Neural cell (in vitro differentiated cells): Measurements from ENCODE around the gene FAM111A.

Experiments used
- EP300 ChIP-seq: fragments of 450-650 bp; conservative IDR thresholded peaks from 2 replicates; pipeline ENCODE4 v1.6.1; 2014; ENCODE audit warnings: antibody characterized with exemption, mild to moderate bottlenecking, moderate library complexity; ENCODE audit not compliant: poor library complexity, severe bottlenecking
- EZH2 ChIP-seq: fragments of 200-600, 300-800 bp; shearing (Covaris generic), sonication (generic); IDR thresholded peaks from 2 replicates; pipeline ENCODE4 v1.6.1; 2014; ENCODE audit warnings: antibody characterized with exemption, low read length, borderline replicate concordance, mild to moderate bottlenecking; ENCODE audit not compliant: insufficient read depth, poor library complexity, severe bottlenecking
- MXI1 ChIP-seq: fragments of 450-650 bp; conservative IDR thresholded peaks from 2 replicates; pipeline ENCODE4 v1.6.1; 2014; ENCODE audit warnings: antibody characterized with exemption, mild to moderate bottlenecking; ENCODE audit not compliant: poor library complexity, severe bottlenecking
- POLR2AphosphoS5 ChIP-seq: IDR thresholded peaks from 2 replicates; pipeline ENCODE4 v1.6.1; 2012
- RAD21 ChIP-seq: fragments of 450-650 bp; conservative IDR thresholded peaks from 2 replicates; pipeline ENCODE4 v1.6.1; 2014; ENCODE audit warnings: antibody characterized with exemption, mild to moderate bottlenecking, moderate library complexity
- REST ChIP-seq: IDR thresholded peaks from 2 replicates; pipeline ENCODE4 v1.6.1; 2012; ENCODE audit warnings: borderline replicate concordance
- SMC3 ChIP-seq: fragments of 450-650 bp; conservative IDR thresholded peaks from 2 replicates; pipeline ENCODE4 v1.6.1; 2014; ENCODE audit warnings: antibody characterized with exemption, mild to moderate bottlenecking, moderate library complexity; ENCODE audit not compliant: poor library complexity
- TAF1 ChIP-seq: IDR thresholded peaks from 2 replicates; pipeline ENCODE4 v1.6.1; 2012; ENCODE audit warnings: low read depth
- TF ChIP-seq, protein P1 (sequence below): fragments of 450-650 bp; IDR thresholded peaks from 2 replicates; pipeline ENCODE4 v1.5.1; 2014; ENCODE audit warnings: antibody characterized with exemption, mild to moderate bottlenecking, moderate library complexity; ENCODE audit not compliant: poor library complexity, severe bottlenecking

DNA sequence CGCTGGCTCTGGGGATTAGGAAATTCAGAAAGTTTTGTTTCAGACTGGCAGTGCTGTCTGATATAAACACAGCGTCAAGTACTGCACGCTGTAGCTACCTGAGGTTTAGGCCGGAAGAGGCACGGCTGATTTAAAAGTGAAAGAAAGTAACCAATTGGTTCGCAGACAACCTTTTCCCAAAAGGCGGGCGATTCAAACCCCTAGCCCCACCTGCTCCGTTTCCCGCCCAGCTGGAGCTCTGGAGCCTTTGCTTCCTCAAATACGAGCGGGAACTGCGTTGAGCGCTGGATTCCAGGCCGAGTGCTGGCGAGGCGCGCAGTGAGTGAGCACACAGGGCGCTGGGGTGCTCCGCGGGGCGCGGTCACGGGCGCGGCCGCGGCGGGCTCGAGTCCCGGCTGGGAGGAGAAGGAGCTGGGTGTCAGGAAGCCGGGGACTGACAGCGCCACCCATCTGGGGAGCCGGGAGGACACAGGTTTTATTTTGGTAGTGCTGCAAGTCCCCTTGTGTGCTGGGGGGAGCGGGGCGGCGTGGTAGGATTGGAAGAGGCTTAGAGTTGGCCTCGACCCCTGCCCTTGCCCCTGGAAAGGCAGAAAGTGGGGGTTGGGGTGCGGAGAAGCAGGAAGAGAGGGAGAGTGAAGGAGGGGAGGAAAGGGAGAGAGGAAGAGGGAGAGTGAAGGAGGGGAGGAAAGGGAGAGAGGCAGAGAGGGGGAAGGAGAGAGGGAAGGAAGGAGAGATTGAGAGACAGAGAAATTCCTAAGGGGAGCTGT, 2.1 kb downstream of the FAM111A start:
- TF ChIP-seq, protein P1, sequence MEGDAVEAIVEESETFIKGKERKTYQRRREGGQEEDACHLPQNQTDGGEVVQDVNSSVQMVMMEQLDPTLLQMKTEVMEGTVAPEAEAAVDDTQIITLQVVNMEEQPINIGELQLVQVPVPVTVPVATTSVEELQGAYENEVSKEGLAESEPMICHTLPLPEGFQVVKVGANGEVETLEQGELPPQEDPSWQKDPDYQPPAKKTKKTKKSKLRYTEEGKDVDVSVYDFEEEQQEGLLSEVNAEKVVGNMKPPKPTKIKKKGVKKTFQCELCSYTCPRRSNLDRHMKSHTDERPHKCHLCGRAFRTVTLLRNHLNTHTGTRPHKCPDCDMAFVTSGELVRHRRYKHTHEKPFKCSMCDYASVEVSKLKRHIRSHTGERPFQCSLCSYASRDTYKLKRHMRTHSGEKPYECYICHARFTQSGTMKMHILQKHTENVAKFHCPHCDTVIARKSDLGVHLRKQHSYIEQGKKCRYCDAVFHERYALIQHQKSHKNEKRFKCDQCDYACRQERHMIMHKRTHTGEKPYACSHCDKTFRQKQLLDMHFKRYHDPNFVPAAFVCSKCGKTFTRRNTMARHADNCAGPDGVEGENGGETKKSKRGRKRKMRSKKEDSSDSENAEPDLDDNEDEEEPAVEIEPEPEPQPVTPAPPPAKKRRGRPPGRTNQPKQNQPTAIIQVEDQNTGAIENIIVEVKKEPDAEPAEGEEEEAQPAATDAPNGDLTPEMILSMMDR, result no peak
- TF ChIP-seq POLR2AphosphoS5, result no peak
- TF ChIP-seq TAF1, result no peak
- no peak for TF ChIP-seq REST
- no peak for TF ChIP-seq EP300
- TF ChIP-seq EZH2, result no peak
- TF ChIP-seq MXI1, result no peak
- TF ChIP-seq SMC3, result no peak
- no peak for TF ChIP-seq RAD21
